Inflammatory macrophage treated with lipopolysaccharide for 4 hours (primary cell): Measurements from ENCODE around the gene TNK2.
"Not testable (repeated sequence)": the region's sequence is repeated elsewhere in the genome, so short reads cannot be mapped to it uniquely, and the experiment has no call there.

Experiments used
- DNase-seq: peaks from one replicate; pipeline ENCODE4 v3.0.0-alpha.2; 2020

TNK2 gene

GRCh38 chr3:195816276-195816913 is 92.0 kb downstream of the TNK2 start:
- not testable (repeated sequence) for DNase-seq

GRCh38 chr3:195815169-195815771 is 93.1 kb downstream of the TNK2 start:
- no peak for DNase-seq

- no peak for DNase-seq
Observed at GRCh38 chr3:195813916-195814640, 94.3 kb downstream of the TNK2 start.
